Measurements from ENCODE around the gene KCNS1.

DNA sequence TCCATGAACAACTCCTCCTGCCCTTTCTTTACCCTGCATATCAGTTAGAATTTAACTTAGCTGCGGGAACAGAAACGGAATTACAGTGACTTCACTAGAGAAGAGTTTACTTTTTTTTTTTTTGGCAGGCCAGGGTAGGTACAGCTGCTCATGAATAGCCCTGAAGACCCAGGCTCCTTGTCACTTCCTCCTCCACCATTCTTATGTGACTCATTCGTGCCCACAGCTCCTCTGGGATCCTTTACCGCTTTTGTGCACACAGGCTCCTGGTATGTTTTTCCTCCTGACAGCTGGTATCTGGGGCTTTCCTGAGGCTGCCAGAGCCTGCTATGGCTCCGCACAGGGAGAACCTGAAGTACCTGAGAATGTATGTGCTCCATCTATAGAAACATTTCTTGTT is 3.9 kb upstream of the KCNS1 start:
- TF ChIP-seq, protein P1, sequence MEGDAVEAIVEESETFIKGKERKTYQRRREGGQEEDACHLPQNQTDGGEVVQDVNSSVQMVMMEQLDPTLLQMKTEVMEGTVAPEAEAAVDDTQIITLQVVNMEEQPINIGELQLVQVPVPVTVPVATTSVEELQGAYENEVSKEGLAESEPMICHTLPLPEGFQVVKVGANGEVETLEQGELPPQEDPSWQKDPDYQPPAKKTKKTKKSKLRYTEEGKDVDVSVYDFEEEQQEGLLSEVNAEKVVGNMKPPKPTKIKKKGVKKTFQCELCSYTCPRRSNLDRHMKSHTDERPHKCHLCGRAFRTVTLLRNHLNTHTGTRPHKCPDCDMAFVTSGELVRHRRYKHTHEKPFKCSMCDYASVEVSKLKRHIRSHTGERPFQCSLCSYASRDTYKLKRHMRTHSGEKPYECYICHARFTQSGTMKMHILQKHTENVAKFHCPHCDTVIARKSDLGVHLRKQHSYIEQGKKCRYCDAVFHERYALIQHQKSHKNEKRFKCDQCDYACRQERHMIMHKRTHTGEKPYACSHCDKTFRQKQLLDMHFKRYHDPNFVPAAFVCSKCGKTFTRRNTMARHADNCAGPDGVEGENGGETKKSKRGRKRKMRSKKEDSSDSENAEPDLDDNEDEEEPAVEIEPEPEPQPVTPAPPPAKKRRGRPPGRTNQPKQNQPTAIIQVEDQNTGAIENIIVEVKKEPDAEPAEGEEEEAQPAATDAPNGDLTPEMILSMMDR (IDR thresholded peaks at IDR 0.05) = no peak
- no peak for TF ChIP-seq EP300 (IDR thresholded peaks at IDR 0.05)
